Neural progenitor cell (in vitro differentiated cells): ENCODE data around the gene SNX27.

Source experiments
- EZH2 ChIP-seq: fragments of 200-600 bp; sonication (generic); IDR thresholded peaks from 2 replicates; pipeline ENCODE4 v1.6.1; 2017; ENCODE audit warnings: antibody characterized with exemption, mild to moderate bottlenecking, moderate library complexity
- TF ChIP-seq, protein P1 (sequence below): fragments of 200-600 bp; sonication (generic); IDR thresholded peaks from 2 replicates; pipeline ENCODE4 v1.5.1; 2017; ENCODE audit warnings: antibody characterized with exemption, mild to moderate bottlenecking

DNA sequence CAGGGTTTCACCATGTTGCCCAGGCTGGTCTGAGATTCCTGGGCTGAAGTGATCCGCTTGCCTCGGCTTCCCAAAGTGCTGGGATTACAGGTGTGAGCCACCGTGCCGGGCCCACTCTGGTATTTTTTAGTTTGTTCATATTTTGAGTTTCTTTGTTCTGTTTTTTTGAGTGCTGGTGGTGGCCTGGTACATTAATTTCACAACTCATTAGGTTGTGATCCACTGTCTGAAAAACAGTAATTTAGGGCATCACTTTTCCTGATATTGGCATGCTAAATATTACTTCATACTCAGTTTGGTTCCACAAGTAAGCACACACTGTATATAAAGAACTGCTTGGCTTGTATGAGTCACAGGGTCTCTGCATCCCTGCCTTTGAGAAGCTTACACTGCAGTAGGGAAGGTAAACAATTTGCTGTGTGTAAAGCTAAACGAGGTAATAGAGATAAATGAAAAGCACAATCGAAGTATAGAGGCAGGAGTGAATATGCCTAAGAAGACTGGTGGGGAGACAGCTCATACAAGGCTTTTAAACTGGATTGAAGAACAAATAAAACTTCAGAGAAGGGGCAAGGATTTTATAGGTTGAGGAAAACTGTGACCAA is 7.7 kb downstream of the SNX27 start:
- TF ChIP-seq, protein P1, sequence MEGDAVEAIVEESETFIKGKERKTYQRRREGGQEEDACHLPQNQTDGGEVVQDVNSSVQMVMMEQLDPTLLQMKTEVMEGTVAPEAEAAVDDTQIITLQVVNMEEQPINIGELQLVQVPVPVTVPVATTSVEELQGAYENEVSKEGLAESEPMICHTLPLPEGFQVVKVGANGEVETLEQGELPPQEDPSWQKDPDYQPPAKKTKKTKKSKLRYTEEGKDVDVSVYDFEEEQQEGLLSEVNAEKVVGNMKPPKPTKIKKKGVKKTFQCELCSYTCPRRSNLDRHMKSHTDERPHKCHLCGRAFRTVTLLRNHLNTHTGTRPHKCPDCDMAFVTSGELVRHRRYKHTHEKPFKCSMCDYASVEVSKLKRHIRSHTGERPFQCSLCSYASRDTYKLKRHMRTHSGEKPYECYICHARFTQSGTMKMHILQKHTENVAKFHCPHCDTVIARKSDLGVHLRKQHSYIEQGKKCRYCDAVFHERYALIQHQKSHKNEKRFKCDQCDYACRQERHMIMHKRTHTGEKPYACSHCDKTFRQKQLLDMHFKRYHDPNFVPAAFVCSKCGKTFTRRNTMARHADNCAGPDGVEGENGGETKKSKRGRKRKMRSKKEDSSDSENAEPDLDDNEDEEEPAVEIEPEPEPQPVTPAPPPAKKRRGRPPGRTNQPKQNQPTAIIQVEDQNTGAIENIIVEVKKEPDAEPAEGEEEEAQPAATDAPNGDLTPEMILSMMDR, result no peak
- no peak for TF ChIP-seq EZH2
